ENCODE data around the gene AATK. TPM values are rescaled to one million over a fixed set of nuclear protein-coding genes. Genes with fewer than 3 reads are reported as not detected.

AATK gene
- total and polyA plus RNA-seq, 2 of the 13 experiments (the other 11 are each of a cell fraction or from before 2014, with no cell fraction given): 2.9 to 8.4 TPM

DNA sequence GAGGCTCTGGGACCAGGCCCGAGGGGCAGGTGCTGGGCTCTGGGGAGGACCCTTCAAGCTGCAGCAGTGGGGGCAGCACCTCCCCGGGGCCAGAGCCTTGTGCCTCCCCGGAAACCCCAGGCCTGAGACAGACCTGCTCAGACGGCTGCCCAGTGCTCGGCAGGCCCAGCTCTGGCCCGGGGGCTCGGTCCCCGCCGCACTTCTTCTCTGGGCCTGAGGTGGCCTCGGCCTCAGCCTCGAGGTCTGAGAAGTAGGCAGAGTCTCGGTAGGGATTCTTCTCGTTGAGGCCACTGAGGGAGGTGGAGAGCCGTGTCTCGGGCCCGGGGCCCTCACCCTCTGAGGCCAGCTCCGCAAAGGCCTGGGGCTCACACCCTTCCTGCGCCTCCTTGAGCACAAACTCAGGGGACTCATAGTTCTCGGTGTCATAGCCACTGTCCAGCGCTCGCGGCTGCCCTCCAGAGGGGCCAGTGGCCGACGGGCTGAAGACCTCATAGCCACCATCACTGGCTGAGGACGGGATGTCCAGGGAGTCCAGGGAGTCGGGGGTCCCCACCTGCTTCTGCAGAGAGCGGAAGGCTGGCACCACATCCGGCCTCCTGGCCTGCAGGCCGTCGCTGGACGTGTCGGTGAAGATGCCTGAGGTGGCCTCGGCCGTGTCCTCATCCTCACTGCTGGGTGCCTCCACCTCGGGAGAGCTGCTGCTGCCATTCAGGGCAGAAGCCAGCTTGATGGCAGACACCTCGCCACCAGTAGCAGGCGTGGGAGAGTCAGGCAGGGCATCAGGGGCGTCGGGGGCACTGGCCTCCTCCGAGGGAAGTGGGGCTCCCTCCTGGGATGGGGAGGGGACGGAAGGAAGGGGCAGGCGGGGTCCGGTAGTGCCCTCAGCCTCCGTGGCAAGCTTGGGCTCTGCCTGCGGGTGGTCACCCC, 45.1 kb downstream of the AATK start (continued):
- TF ChIP-seq, protein P1, sequence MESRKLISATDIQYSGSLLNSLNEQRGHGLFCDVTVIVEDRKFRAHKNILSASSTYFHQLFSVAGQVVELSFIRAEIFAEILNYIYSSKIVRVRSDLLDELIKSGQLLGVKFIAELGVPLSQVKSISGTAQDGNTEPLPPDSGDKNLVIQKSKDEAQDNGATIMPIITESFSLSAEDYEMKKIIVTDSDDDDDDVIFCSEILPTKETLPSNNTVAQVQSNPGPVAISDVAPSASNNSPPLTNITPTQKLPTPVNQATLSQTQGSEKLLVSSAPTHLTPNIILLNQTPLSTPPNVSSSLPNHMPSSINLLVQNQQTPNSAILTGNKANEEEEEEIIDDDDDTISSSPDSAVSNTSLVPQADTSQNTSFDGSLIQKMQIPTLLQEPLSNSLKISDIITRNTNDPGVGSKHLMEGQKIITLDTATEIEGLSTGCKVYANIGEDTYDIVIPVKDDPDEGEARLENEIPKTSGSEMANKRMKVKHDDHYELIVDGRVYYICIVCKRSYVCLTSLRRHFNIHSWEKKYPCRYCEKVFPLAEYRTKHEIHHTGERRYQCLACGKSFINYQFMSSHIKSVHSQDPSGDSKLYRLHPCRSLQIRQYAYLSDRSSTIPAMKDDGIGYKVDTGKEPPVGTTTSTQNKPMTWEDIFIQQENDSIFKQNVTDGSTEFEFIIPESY (CRISPR knock-in tag; IDR thresholded peaks at IDR 0.05): peak; percentile 99
- TF ChIP-seq ZNF143 (CRISPR knock-in tag; IDR thresholded peaks at IDR 0.05) (no peak), SMAD1 (CRISPR knock-in tag; IDR thresholded peaks at IDR 0.05; ENCODE audit: borderline replicate concordance, low read depth) (no peak), GABPB1 (CRISPR knock-in tag; IDR thresholded peaks at IDR 0.05) (no peak; the same call in 1 of the 2 replicates), PHB2 (IDR thresholded peaks at IDR 0.05; ENCODE audit: partially characterized antibody) (no peak), ZNF101 (CRISPR knock-in tag; IDR thresholded peaks at IDR 0.05; ENCODE audit: borderline replicate concordance, low read depth) (no peak), ZKSCAN1 (IDR thresholded peaks at IDR 0.05; ENCODE audit: low read length) (no peak), ARNTL (CRISPR knock-in tag; IDR thresholded peaks at IDR 0.05) (no peak), FOXJ3 (CRISPR knock-in tag; IDR thresholded peaks at IDR 0.05; ENCODE audit: borderline replicate concordance) (no peak), MIER3 (CRISPR knock-in tag; IDR thresholded peaks at IDR 0.05; ENCODE audit: borderline replicate concordance) (no peak), NCOA1 (CRISPR knock-in tag; IDR thresholded peaks at IDR 0.05) (no peak), MLLT10 (CRISPR knock-in tag; IDR thresholded peaks at IDR 0.05) (no peak)
- TF ChIP-seq, protein P2, sequence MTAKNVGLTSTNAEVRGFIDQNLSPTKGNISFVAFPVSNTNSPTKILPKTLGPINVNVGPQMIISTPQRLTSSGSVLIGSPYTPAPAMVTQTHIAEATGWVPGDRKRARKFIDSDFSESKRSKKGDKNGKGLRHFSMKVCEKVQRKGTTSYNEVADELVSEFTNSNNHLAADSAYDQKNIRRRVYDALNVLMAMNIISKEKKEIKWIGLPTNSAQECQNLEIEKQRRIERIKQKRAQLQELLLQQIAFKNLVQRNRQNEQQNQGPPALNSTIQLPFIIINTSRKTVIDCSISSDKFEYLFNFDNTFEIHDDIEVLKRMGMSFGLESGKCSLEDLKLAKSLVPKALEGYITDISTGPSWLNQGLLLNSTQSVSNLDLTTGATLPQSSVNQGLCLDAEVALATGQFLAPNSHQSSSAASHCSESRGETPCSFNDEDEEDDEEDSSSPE (CRISPR knock-in tag; IDR thresholded peaks at IDR 0.05): no peak
- TF ChIP-seq, protein P3, sequence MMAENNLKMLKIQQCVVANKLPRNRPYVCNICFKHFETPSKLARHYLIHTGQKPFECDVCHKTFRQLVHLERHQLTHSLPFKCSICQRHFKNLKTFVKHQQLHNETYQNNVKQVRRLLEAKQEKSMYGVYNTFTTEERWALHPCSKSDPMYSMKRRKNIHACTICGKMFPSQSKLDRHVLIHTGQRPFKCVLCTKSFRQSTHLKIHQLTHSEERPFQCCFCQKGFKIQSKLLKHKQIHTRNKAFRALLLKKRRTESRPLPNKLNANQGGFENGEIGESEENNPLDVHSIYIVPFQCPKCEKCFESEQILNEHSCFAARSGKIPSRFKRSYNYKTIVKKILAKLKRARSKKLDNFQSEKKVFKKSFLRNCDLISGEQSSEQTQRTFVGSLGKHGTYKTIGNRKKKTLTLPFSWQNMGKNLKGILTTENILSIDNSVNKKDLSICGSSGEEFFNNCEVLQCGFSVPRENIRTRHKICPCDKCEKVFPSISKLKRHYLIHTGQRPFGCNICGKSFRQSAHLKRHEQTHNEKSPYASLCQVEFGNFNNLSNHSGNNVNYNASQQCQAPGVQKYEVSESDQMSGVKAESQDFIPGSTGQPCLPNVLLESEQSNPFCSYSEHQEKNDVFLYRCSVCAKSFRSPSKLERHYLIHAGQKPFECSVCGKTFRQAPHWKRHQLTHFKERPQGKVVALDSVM (CRISPR knock-in tag; IDR thresholded peaks at IDR 0.05): peak; percentile 54; the same call in 1 of the 2 replicates
- TF ChIP-seq, protein P4, sequence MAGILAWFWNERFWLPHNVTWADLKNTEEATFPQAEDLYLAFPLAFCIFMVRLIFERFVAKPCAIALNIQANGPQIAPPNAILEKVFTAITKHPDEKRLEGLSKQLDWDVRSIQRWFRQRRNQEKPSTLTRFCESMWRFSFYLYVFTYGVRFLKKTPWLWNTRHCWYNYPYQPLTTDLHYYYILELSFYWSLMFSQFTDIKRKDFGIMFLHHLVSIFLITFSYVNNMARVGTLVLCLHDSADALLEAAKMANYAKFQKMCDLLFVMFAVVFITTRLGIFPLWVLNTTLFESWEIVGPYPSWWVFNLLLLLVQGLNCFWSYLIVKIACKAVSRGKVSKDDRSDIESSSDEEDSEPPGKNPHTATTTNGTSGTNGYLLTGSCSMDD (CRISPR knock-in tag; IDR thresholded peaks at IDR 0.05): no peak

All from HepG2 (cell line).